Endothelial cell of umbilical vein (primary cell): ENCODE results near the gene IQCH. TPM values are rescaled to one million over a fixed set of nuclear protein-coding genes. Genes with fewer than 3 reads are reported as not detected.

Experiments used
- BruUV-seq: library from RNA; stranded (reverse); fragments of 400-500 nt; replicated peaks from 2 replicates; lab custom pipeline; 2021; lab: Mats Ljungman, UMichigan
- CTCF ChIA-PET: fragments of 300-600, 350-600 bp; sonication (Branson Sonifier 250); formaldehyde crosslinking; loops from one replicate; lab custom pipeline; 2021; ENCODE audit warnings: antibody characterized with exemption, inconsistent platforms; lab: Charles Lee
- POLR2A ChIA-PET: fragments of 300-600, 350-600 bp; sonication (Branson Sonifier 250); formaldehyde crosslinking; loops from one replicate; lab custom pipeline; 2021; ENCODE audit warnings: antibody characterized with exemption, inconsistent platforms; lab: Charles Lee
- DNase-seq: peaks from one replicate; pipeline ENCODE4 v3.0.0-alpha.2; 2011; ENCODE audit warnings: low read depth, low spot score
- FAIRE-seq: peaks from 2 replicates; lab custom pipeline; 2011; peaks lifted over from hg19 to GRCh38; lab: Jason Lieb, UNC
- H2AFZ ChIP-seq: 2 replicates; pipeline ENCODE4 v1.6.0; 2012; ENCODE audit warnings: low read depth, low read length, control low read depth, inconsistent platforms
- H3K27ac ChIP-seq: 2 replicates; pipeline ENCODE4 v1.5.1; 2011; ENCODE audit warnings: low read depth, mild to moderate bottlenecking, control low read depth, low read length, moderate library complexity; ENCODE audit not compliant: insufficient read depth
- H3K27me3 ChIP-seq, 2 experiments: 2 replicates each; pipeline versions ENCODE4 v1.6.0 to v1.6.1; 2011; ENCODE audit warnings: low read length in 2 of 2, mixed read lengths in 1 of 2; ENCODE audit not compliant: control insufficient read depth in 2 of 2, insufficient read depth in 2 of 2
- H3K36me3 ChIP-seq, 2 experiments: 2 replicates in 1 of 2; 3 replicates in 1 of 2; pipeline ENCODE4 v1.5.1; 2011; ENCODE audit warnings: low read length in 2 of 2, mild to moderate bottlenecking in 1 of 2, moderate library complexity in 1 of 2; ENCODE audit not compliant: control insufficient read depth in 2 of 2, insufficient read depth in 2 of 2; ENCODE audit errors: extremely low read depth in 1 of 2
- H3K4me1 ChIP-seq: 3 replicates; pipeline ENCODE4 v1.5.1; 2011; ENCODE audit warnings: mild to moderate bottlenecking, low read length; ENCODE audit not compliant: control insufficient read depth, insufficient read depth; ENCODE audit errors: extremely low read depth
- H3K4me2 ChIP-seq: 2 replicates; pipeline ENCODE4 v1.6.1; 2011; ENCODE audit warnings: low read length, control low read depth, mixed read lengths; ENCODE audit not compliant: insufficient read depth
- H3K4me3 ChIP-seq, 3 experiments: fragments of 200-600 bp in 1 of 3; sonication (generic), shearing (Covaris generic) in 1 of 3; replicated peaks in 1 of 3; 2 replicates each; pipeline ENCODE4 v1.5.1; 2011 to 2016; ENCODE audit warnings: control low read depth in 3 of 3, low read length in 3 of 3, mild to moderate bottlenecking in 2 of 3, inconsistent platforms in 1 of 3, low read depth in 1 of 3, moderate library complexity in 1 of 3; ENCODE audit not compliant: insufficient read depth in 1 of 3
- H3K79me2 ChIP-seq: 2 replicates; pipeline ENCODE4 v1.6.0; 2012; ENCODE audit warnings: low read length, inconsistent platforms; ENCODE audit not compliant: control insufficient read depth, insufficient read depth
- H3K9ac ChIP-seq: replicated peaks from 2 replicates; pipeline ENCODE3; 2011; ENCODE audit warnings: low read length, control low read depth; ENCODE audit not compliant: insufficient read depth; ENCODE audit errors: extremely low read depth
- H3K9me1 ChIP-seq: replicated peaks from 3 replicates; pipeline ENCODE4 v1.6.0; 2011; ENCODE audit warnings: mild to moderate bottlenecking, low read length; ENCODE audit not compliant: control insufficient read depth, insufficient read depth; ENCODE audit errors: extremely low read depth
- H3K9me3 ChIP-seq: replicated peaks from 2 replicates; pipeline ENCODE4 v1.5.1; 2012; ENCODE audit warnings: low read length, inconsistent platforms; ENCODE audit not compliant: control insufficient read depth, insufficient read depth
- H4K20me1 ChIP-seq: replicated peaks from 2 replicates; pipeline ENCODE3; 2011; ENCODE audit warnings: mild to moderate bottlenecking, low read length; ENCODE audit not compliant: control insufficient read depth, insufficient read depth; ENCODE audit errors: extremely low read depth
- CTCF ChIP-seq, 2 donors: IDR thresholded peaks; 1 replicate in 1 of 2; 2 replicates in 1 of 2; pipeline ENCODE4 v1.5.1; 2011; ENCODE audit warnings: low read length in 2 of 2, mild to moderate bottlenecking in 2 of 2, moderate library complexity in 2 of 2, control low read depth in 1 of 2, inconsistent platforms in 1 of 2, low read depth in 1 of 2; ENCODE audit not compliant: insufficient read depth in 1 of 2; ENCODE audit errors: extremely low read depth in 1 of 2
- EZH2 ChIP-seq: IDR thresholded peaks from 2 replicates; pipeline ENCODE4 v1.6.1; 2012; ENCODE audit warnings: borderline replicate concordance, low read depth, mild to moderate bottlenecking, moderate library complexity, low read length, inconsistent platforms; ENCODE audit not compliant: severe bottlenecking
- FOS ChIP-seq: IDR thresholded peaks from 2 replicates; pipeline ENCODE4 v1.6.1; 2011; ENCODE audit warnings: mild to moderate bottlenecking, low read length, moderate library complexity, borderline replicate concordance; ENCODE audit not compliant: insufficient read depth
- GATA2 ChIP-seq: IDR thresholded peaks from 2 replicates; pipeline ENCODE4 v1.7.0; 2011; ENCODE audit warnings: low read depth, mild to moderate bottlenecking, moderate library complexity, mixed read lengths, low read length; ENCODE audit not compliant: insufficient read length, insufficient read depth
- JUN ChIP-seq: IDR thresholded peaks from 2 replicates; pipeline ENCODE4 v1.6.1; 2011; ENCODE audit warnings: borderline replicate concordance, low read depth; ENCODE audit not compliant: insufficient read length, insufficient read depth
- MAX ChIP-seq: IDR thresholded peaks from 2 replicates; pipeline ENCODE4 v1.6.1; 2011; ENCODE audit not compliant: insufficient read depth, insufficient read length
- MYC ChIP-seq: IDR thresholded peaks from one replicate; pipeline ENCODE4 v1.6.1; 2011; ENCODE audit warnings: mild to moderate bottlenecking, low read depth, low read length
- POLR2A ChIP-seq: IDR thresholded peaks from 2 replicates; pipeline ENCODE4 v1.6.1; 2012; ENCODE audit warnings: low read depth, mild to moderate bottlenecking, control low read depth, low read length
- POLR2AphosphoS5 ChIP-seq: IDR thresholded peaks from 2 replicates; pipeline ENCODE4 v1.6.1; 2012; ENCODE audit warnings: low read depth, mild to moderate bottlenecking, control low read depth, low read length, moderate library complexity; ENCODE audit not compliant: insufficient read depth
- dilution Hi-C: fragments of 300-500 bp; cut with MboI; formaldehyde crosslinking; loops from one replicate; pipeline ENCODE4 v1.15.0; 2019; ENCODE audit warnings: low sequenced_read_pairs; ENCODE audit not compliant: extremely low pct_ligation_motif_present
- intact Hi-C: fragments of 100-400 bp; cut with micrococcal nuclease; formaldehyde crosslinking; loops from one replicate; pipeline ENCODE4 v1.10.0; 2022
- polyA plus RNA-seq, 4 experiments: library from polyadenylated mRNA; depleted of rRNA in 3 of 4; stranded (reverse) in 3 of 4; unstranded in 1 of 4; fragments of >200 nt; gene quantifications; 2 replicates each; pipeline versions ENCODE4 v1.2.1 to v1.2.3, GENCODE V29; 2011 to 2012; ENCODE audit warnings: missing spikeins in 1 of 4
- total RNA-seq: library from RNA; stranded (reverse); gene quantifications from 2 replicates; pipeline ENCODE4 v1.2.3, GENCODE V29; 2021

IQCH gene
- total and polyA plus RNA-seq, 2 donors (not counting 3 experiments of a cell fraction or from before 2014, with no cell fraction given) = 0.29 to 0.51 TPM

GRCh38 chr15:67415181-67415580 is 160.6 kb downstream of the IQCH start:
- Histone ChIP-seq H3K27ac (no peak overlapping the region), H3K79me2 (no peaks in the 10 kb centered on the region), H2AFZ (no peak overlapping the region), H3K4me3 (no peak overlapping the region), H3K4me1 (peaks cover 9% of the 10 kb centered on the region), H4K20me1 (no peaks in the 10 kb centered on the region), H3K27me3 (no peaks in the 10 kb centered on the region), H3K9me3 (no peaks in the 10 kb centered on the region), H3K9me1 (no peaks in the 10 kb centered on the region), H3K4me2 (no peak overlapping the region), H3K36me3 (no peaks in the 10 kb centered on the region), H3K9ac (no peak overlapping the region)
- POLR2A ChIA-PET = no interaction called here
- TF ChIP-seq CTCF (IDR thresholded peaks at IDR 0.05; ENCODE audit: extremely low read depth in 1 of 2, insufficient read depth in 1 of 2, low read depth in 1 of 2, low read length in 2 of 2) (no peak), JUN (no peak), MAX (no peak), EZH2 (no peak), POLR2AphosphoS5 (no peak), MYC (no peak), FOS (no peak), POLR2A (no peak), GATA2 (no peak)
- dilution Hi-C loops = no loop called here
- DNase-seq (no peak), FAIRE-seq (no peak)
- intact Hi-C loops = no loop called here
- CTCF ChIA-PET = interaction anchor here (0.9 to 2.0 kb wide), 3 partner anchors 9 to 469 kb away, joined by 3 to 6 read pairs (median 4); no protein-coding TSS in a partner anchor
- no TSS peak for BruUV-seq
